ENCODE measurements around the gene SRRM4.

Gene SRRM4

GRCh38 chr12:119201789-119202543 lies 220.6 kb downstream of the SRRM4 start:
- ATAC-seq: no peak
- Mint-ChIP-seq H3K4me1 (no peaks in the 10 kb centered on the region), H3K27ac (no peak overlapping the region), H3K36me3 (no peaks in the 10 kb centered on the region), H3K4me3 (no peak overlapping the region), H3K9me3 (no peaks in the 10 kb centered on the region)
- no peak for DNase-seq (ENCODE audit: low spot score in 2 of 2)

- H3K27ac Mint-ChIP-seq: no peak overlapping the region
- no peaks in the 10 kb centered on the region for H3K4me1 Mint-ChIP-seq
- no peaks in the 10 kb centered on the region for H3K9me3 Mint-ChIP-seq
- DNase-seq (ENCODE audit: low spot score in 2 of 2): no peak
- H3K4me3 Mint-ChIP-seq: no peak overlapping the region
- no peaks in the 10 kb centered on the region for H3K36me3 Mint-ChIP-seq
- ATAC-seq: no peak
Observed at GRCh38 chr12:119202544-119202943, 221.2 kb downstream of the SRRM4 start.

- Mint-ChIP-seq H3K4me1 (no peaks in the 10 kb centered on the region), H3K36me3 (no peaks in the 10 kb centered on the region), H3K9me3 (no peaks in the 10 kb centered on the region), H3K27ac (no peak overlapping the region), H3K4me3 (no peak overlapping the region)
- ATAC-seq: no peak
- no peak for DNase-seq (ENCODE audit: low spot score in 2 of 2)
Observed at GRCh38 chr12:119204131-119204530, 222.8 kb downstream of the SRRM4 start.

- Mint-ChIP-seq H3K9me3 (no peaks in the 10 kb centered on the region), H3K36me3 (no peaks in the 10 kb centered on the region), H3K4me3 (no peak overlapping the region), H3K4me1 (no peaks in the 10 kb centered on the region), H3K27ac (no peak overlapping the region)
- DNase-seq (ENCODE audit: low spot score in 2 of 2) (no peak), ATAC-seq (no peak)
Observed at GRCh38 chr12:119204671-119205285, 223.4 kb downstream of the SRRM4 start.

- H3K4me3 Mint-ChIP-seq: no peak overlapping the region
- no peaks in the 10 kb centered on the region for H3K36me3 Mint-ChIP-seq
- no peaks in the 10 kb centered on the region for H3K9me3 Mint-ChIP-seq
- DNase-seq (ENCODE audit: low spot score in 2 of 2) (no peak), ATAC-seq (no peak)
- H3K4me1 Mint-ChIP-seq: no peaks in the 10 kb centered on the region
- no peak overlapping the region for H3K27ac Mint-ChIP-seq
Observed at GRCh38 chr12:119206348-119207062, 225.2 kb downstream of the SRRM4 start.

GRCh38 chr12:119207063-119207560 lies 225.8 kb downstream of the SRRM4 start:
- Mint-ChIP-seq H3K36me3 (no peaks in the 10 kb centered on the region), H3K4me1 (no peaks in the 10 kb centered on the region), H3K27ac (no peak overlapping the region), H3K4me3 (no peak overlapping the region), H3K9me3 (no peaks in the 10 kb centered on the region)
- no peak for DNase-seq (ENCODE audit: low spot score in 2 of 2)
- ATAC-seq: no peak

- Mint-ChIP-seq H3K4me3 (no peak overlapping the region), H3K36me3 (no peaks in the 10 kb centered on the region), H3K27ac (no peak overlapping the region), H3K4me1 (no peaks in the 10 kb centered on the region), H3K9me3 (no peaks in the 10 kb centered on the region)
- DNase-seq (ENCODE audit: low spot score in 2 of 2) (no peak), ATAC-seq (no peak)
Observed at GRCh38 chr12:119208626-119209061, 227.3 kb downstream of the SRRM4 start.

- no peak overlapping the region for H3K27ac Mint-ChIP-seq
- no peak overlapping the region for H3K4me3 Mint-ChIP-seq
- H3K4me1 Mint-ChIP-seq: no peaks in the 10 kb centered on the region
- DNase-seq (ENCODE audit: low spot score in 2 of 2) (no peak), ATAC-seq (no peak)
- no peaks in the 10 kb centered on the region for H3K36me3 Mint-ChIP-seq
- H3K9me3 Mint-ChIP-seq: no peaks in the 10 kb centered on the region
Observed at GRCh38 chr12:119211884-119212283, 230.5 kb downstream of the SRRM4 start.

Measured in stimulated activated effector memory CD8-positive, alpha-beta T cell treated with anti-CD3 and anti-CD28 coated beads, Interleukin-12 subunit alpha, Interleukin-12 subunit beta, amount 100 ng/mL, for 72 hours (primary cell).